PFSK-1 (cell line): ENCODE data around the gene HLCS.

Experiments
- FOXP2 ChIP-seq: optimal IDR thresholded peaks from 2 replicates; pipeline ENCODE3; 2011; ENCODE audit warnings: borderline replicate concordance, control low read depth, inconsistent platforms; ENCODE audit not compliant: insufficient read depth; ENCODE audit errors: extremely low read length, extremely low read depth
- POLR2AphosphoS5 ChIP-seq: IDR thresholded peaks from 2 replicates; pipeline ENCODE4 v1.6.1; 2012; ENCODE audit warnings: low read depth, mild to moderate bottlenecking, control low read depth, low read length, moderate library complexity
- SIN3A ChIP-seq: IDR thresholded peaks from 2 replicates; pipeline ENCODE4 v1.6.1; 2012; ENCODE audit warnings: mild to moderate bottlenecking, low read length, moderate library complexity, borderline replicate concordance; ENCODE audit not compliant: insufficient read depth
- TAF1 ChIP-seq: IDR thresholded peaks from 2 replicates; pipeline ENCODE4 v1.6.1; 2012; ENCODE audit warnings: low read length, control low read depth, borderline replicate concordance; ENCODE audit not compliant: insufficient read depth
- TF ChIP-seq, protein P1 (sequence below), 2 experiments: IDR thresholded peaks; 2 replicates each; pipeline versions ENCODE4 v1.6.1 to v1.8.0; 2011 to 2012; ENCODE audit warnings: low read depth in 2 of 2, low read length in 2 of 2, control low read depth in 1 of 2, inconsistent platforms in 1 of 2, mild to moderate bottlenecking in 1 of 2, moderate library complexity in 1 of 2; ENCODE audit not compliant: insufficient read depth in 1 of 2

Gene HLCS

DNA sequence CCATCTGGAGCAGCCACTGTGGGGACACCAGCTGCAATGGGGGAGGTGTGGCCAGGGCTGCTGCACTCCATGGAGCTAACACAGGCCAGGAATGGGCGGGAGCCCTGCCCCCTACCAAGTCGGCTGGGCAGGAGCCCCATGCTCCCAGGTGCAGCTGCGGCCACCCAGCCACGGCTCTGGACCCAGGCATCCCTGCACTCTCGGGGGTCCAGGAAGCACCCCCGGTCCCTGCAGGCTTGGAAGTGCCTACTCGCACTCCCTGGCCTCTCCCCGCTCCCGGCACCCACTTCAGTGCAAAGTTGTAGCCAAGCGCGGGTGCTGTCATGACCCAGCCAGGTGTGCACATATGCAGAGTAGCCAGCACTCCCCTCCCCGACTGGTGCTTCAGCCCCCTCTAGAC lies 91.8 kb downstream of the HLCS start:
- TF ChIP-seq SIN3A (no peak), FOXP2 (no peak), TAF1 (no peak), POLR2AphosphoS5 (no peak)
- TF ChIP-seq, protein P1, sequence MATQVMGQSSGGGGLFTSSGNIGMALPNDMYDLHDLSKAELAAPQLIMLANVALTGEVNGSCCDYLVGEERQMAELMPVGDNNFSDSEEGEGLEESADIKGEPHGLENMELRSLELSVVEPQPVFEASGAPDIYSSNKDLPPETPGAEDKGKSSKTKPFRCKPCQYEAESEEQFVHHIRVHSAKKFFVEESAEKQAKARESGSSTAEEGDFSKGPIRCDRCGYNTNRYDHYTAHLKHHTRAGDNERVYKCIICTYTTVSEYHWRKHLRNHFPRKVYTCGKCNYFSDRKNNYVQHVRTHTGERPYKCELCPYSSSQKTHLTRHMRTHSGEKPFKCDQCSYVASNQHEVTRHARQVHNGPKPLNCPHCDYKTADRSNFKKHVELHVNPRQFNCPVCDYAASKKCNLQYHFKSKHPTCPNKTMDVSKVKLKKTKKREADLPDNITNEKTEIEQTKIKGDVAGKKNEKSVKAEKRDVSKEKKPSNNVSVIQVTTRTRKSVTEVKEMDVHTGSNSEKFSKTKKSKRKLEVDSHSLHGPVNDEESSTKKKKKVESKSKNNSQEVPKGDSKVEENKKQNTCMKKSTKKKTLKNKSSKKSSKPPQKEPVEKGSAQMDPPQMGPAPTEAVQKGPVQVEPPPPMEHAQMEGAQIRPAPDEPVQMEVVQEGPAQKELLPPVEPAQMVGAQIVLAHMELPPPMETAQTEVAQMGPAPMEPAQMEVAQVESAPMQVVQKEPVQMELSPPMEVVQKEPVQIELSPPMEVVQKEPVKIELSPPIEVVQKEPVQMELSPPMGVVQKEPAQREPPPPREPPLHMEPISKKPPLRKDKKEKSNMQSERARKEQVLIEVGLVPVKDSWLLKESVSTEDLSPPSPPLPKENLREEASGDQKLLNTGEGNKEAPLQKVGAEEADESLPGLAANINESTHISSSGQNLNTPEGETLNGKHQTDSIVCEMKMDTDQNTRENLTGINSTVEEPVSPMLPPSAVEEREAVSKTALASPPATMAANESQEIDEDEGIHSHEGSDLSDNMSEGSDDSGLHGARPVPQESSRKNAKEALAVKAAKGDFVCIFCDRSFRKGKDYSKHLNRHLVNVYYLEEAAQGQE (IDR thresholded peaks at IDR 0.05; ENCODE audit: insufficient read depth in 1 of 2, low read depth in 2 of 2, low read length in 2 of 2) = no peak

DNA sequence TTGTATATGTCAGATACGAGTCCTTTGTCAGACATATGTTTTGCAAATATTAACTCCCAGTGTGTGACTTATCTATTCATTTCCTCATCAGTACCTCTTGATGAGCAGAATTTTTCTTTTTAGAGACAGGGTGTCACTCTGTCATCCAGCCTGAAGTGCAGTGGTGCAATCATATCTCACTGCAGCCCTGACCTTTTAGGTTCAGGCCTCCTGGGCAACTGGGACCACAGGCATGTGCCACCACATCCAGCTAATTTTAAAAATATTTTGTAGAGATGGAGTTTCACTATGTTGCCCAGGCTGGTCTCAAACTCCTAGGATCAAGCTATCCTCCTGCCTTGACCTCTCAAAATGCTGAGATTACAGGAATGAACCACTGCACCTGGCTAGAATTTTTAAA lies 93.0 kb downstream of the HLCS start:
- no peak for TF ChIP-seq POLR2AphosphoS5
- TF ChIP-seq TAF1 = no peak
- TF ChIP-seq, protein P1 (IDR thresholded peaks at IDR 0.05; ENCODE audit: insufficient read depth in 1 of 2, low read depth in 2 of 2, low read length in 2 of 2) = no peak
- no peak for TF ChIP-seq SIN3A
- no peak for TF ChIP-seq FOXP2

- no peak for TF ChIP-seq FOXP2
- TF ChIP-seq TAF1 = no peak
- no peak for TF ChIP-seq POLR2AphosphoS5
- TF ChIP-seq, protein P1 (IDR thresholded peaks at IDR 0.05; ENCODE audit: insufficient read depth in 1 of 2, low read depth in 2 of 2, low read length in 2 of 2) = no peak
- no peak for TF ChIP-seq SIN3A
Measured at GRCh38 chr21:36867291-36867905, 99.1 kb downstream of the HLCS start.

GRCh38 chr21:36866419-36866818 lies 100.0 kb downstream of the HLCS start:
- TF ChIP-seq TAF1 = no peak
- TF ChIP-seq SIN3A = no peak
- TF ChIP-seq, protein P1 (IDR thresholded peaks at IDR 0.05; ENCODE audit: insufficient read depth in 1 of 2, low read depth in 2 of 2, low read length in 2 of 2) = no peak
- no peak for TF ChIP-seq FOXP2
- no peak for TF ChIP-seq POLR2AphosphoS5

DNA sequence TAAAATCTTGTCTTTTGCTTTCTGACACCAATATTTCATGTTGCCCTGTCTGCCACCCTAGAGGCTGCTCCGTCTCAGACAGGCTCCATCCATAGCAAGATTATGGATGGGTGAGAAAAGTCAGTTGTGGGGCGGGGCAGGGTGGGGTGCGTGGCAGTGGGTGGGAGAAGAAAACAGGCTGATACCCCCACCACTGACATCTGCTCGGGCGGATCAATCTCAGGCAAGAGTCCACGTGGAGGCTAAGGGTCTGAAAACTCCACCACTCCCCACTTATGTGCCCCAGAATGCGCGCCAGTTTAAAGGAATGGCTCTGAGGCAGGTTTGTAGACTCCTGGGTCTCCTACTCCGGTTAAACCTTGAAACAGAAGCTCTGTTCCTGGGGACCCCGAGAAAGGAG lies 101.5 kb downstream of the HLCS start:
- TF ChIP-seq FOXP2 (no peak), POLR2AphosphoS5 (no peak), TAF1 (no peak), SIN3A (no peak)
- TF ChIP-seq, protein P1 (IDR thresholded peaks at IDR 0.05; ENCODE audit: insufficient read depth in 1 of 2, low read depth in 2 of 2, low read length in 2 of 2) = no peak
